Adipose tissue (tissue), 3 donors: Measurements from ENCODE around the gene PAX6. TPM values are rescaled to one million over a fixed set of nuclear protein-coding genes. Genes with fewer than 3 reads are reported as not detected.
"Not testable (repeated sequence)": the region's sequence is repeated elsewhere in the genome, so short reads cannot be mapped to it uniquely, and the experiment has no call there.

Source experiments
- H3K27ac ChIP-seq: one replicate; pipeline ENCODE4 v1.5.1; 2013; ENCODE audit warnings: low read depth, low read length
- WGBS, 3 donors: extraction: QIAGEN DNeasy Blood & Tissue Kit; methylation state at CpG; one replicate each; pipeline ENCODE4 v1.1.7; 2013; 5-methylcytosine and 5-hydroxymethylcytosine counted together
- polyA plus RNA-seq, 3 donors: library from polyadenylated mRNA; stranded (reverse); fragments of 200-250 nt; gene quantifications; one replicate each; pipeline ENCODE4 v1.2.3, GENCODE V29; 2013
- donor health status: healthy with polysubstance abuse.
- donor health status: Bipolar disorder and iron deficiency.
- donor health status: healthy.

The PAX6 gene
- polyA plus RNA-seq, 3 donors, result 0.06 to 4.2 (median 0.34) TPM

GRCh38 chr11:31784611-31785010 lies 26.5 kb downstream of the PAX6 start:
- WGBS, 3 donors, result 96 to 99% (median 99%) methylated on average over 2 of the region's 2 CpGs
- H3K27ac ChIP-seq, result no peak overlapping the region

- no peak overlapping the region for H3K27ac ChIP-seq
- 95 to 98% (median 96%) methylated on average over 6 of the region's 6 CpGs for WGBS, 3 donors
Measured at GRCh38 chr11:31783252-31783651, 27.9 kb downstream of the PAX6 start.

DNA sequence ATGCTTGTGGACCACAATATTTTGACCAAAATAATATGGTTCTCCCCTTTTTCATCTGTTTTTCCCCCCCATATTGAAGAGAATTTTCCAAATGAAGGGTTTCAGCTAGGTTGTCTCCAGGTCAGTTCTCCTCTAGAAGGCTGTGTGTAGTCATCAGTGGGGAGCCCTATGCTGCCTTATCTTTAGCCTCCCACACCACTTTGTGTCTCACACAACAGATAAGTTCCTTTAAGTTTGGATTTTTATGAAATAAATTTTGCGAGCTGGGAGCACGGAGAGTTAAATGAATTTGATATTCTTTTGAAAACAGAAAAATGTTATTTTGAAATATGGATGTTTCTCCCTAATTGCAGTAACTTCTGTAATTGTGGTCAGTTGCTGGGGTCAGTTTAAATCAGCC lies 28.9 kb downstream of the PAX6 start:
- WGBS, 3 donors, result 93 to 99% (median 95%) methylated on average over 2 of the region's 2 CpGs
- H3K27ac ChIP-seq, result no peak overlapping the region

GRCh38 chr11:31780480-31780971 lies 30.6 kb downstream of the PAX6 start:
- 79 to 89% (median 80%) methylated on average over 5 of the region's 5 CpGs for WGBS, 3 donors
- no peak overlapping the region for H3K27ac ChIP-seq

DNA sequence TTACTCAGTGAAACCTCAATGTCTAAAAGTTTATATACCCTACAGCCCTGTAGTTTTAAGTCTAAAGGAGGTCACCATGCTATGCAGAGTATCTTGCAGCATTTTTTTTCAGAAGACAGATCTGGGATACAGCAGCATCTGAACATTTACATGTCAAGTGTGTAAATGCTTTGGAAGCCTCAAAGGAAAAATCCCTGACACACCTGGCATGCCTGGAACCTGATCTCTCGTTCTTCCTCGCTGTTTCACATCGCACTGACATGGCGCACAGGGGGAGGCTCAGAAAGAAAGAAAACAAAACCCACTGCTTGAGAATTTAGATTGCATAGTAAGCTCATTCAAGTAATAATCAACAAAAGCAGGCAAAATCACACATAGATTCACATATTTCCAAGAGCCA lies 31.0 kb downstream of the PAX6 start:
- no peak overlapping the region for H3K27ac ChIP-seq
- WGBS, 3 donors, result 93 to 98% (median 95%) methylated on average over 4 of the region's 4 CpGs

DNA sequence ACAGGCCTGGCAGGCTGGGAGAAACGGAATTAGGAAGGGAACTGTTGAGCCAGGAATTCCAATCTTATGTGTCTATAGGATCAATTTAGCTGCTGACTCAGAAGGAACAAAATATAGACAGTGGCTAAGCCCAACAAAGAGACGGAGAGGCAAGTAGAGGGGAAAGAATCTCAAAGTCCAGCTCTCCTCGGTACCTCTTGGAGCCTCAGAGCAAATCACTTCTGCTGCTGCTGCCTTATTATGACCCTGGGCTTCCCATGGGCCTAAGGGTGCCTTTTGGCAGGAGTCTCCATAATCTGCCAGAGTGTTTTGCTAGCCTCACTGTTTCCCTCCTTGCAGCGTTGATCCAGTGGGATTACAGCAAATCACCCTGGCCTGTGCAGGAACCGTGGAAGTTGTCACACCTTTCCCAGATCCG lies 31.7 kb downstream of the PAX6 start:
- 61 to 73% (median 69%) methylated on average over 6 of the region's 6 CpGs for WGBS, 3 donors

GRCh38 chr11:31772412-31772811 lies 38.7 kb downstream of the PAX6 start:
- H3K27ac ChIP-seq, result no peak overlapping the region
- 85 to 92% (median 88%) methylated on average over 2 of the region's 2 CpGs for WGBS, 3 donors

More for the DNA sequence above, 31.7 kb downstream of the PAX6 start:
- H3K27ac ChIP-seq, result no peak overlapping the region

DNA sequence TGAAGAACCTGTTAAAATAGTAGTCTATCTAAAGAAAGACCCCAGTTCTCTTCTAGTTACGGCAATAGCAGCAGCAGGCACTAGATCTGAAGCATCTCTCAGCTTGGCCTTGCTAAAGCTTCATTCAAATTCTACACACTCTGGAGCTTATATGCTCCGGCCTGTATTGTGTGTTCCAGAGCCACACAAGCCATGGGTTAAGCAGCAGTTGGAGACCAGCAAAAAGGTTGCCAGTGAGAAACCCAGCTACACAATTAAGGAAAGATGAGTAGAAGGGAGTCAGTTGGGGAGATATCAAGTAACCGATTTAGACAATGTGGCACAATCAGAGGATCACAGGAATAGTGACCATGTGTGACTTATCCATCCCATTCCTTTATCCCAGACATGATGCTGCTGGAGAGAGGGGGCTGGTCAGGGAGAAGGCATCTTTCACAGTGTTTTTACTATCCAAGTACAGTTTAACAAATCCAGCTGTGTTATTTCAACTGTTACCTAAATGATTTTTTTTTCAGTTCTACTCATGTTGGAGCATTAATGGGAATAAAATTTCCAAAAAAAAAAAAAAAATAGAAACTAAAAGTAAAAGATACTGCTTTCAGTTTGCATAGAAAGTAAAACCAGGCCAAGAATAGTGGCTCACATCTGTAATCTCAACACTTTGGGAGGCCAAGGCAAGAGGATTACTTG lies 41.0 kb downstream of the PAX6 start:
- H3K27ac ChIP-seq, result no peak overlapping the region
- WGBS, 3 donors, result 86 to 92% (median 90%) methylated on average over 3 of the region's 3 CpGs

DNA sequence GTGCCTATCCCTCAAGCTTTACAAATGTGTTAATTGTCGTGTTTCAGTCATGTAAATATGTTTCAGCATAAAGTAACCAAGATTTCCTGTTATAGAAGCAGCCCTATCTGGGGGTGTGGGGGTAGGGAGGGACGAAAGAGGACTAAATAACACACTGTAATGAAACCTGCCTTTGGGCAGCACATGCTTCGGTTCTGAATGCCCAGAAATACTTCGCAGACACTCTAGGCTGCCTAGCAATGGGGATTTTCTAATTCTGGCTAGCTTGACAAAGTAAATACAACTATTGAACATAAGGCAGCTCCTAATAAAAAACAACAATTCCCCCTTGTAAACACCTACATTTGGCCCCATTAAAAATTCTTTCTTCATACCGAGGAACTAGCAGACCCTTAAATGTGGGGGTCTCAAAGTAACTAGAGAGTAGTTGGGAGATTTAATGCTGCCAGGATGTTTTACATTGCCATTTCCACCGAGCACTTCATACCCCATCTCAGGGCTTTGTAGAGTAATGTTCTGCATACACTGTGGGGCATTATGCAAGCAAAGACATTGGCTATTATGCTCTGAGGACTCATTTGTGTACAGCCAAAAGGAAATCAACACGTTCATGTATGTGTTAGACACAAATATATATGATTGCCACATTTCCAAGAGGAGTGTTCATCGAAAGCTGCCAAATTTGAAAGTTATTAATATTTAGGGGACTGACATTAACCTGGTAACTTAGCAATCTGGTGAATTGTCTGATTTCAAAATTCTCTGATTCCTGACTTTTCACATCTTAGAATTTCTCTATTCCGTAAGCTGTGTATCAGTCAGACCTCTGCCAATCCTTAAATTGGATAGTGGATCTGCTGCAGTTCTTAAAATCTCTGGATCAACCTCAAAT lies 42.1 kb downstream of the PAX6 start:
- no peak overlapping the region for H3K27ac ChIP-seq
- WGBS, 3 donors, result 86 to 93% (median 88%) methylated on average over 9 of the region's 9 CpGs

DNA sequence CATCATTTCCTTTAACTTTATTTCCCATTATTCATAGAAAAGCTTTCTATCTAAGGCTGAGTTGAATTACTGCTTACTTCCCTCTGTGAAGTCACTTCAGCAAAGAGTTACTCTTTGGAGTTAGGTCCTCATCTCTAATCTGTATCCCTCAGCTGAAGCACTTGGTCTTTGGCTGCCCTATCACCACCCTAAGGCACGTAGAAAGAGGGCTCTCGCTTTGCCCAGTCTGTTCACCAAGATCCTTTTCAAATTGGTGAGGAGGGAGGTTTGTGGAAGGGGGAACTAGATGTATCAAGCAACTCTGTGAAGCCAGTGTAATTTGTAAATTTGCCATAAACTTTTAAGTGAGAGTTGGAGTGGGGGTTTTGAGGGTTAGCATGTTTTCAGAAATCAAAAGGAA lies 43.4 kb downstream of the PAX6 start:
- 92 to 97% (median 92%) methylated on average over 2 of the region's 2 CpGs for WGBS, 3 donors
- no peak overlapping the region for H3K27ac ChIP-seq

DNA sequence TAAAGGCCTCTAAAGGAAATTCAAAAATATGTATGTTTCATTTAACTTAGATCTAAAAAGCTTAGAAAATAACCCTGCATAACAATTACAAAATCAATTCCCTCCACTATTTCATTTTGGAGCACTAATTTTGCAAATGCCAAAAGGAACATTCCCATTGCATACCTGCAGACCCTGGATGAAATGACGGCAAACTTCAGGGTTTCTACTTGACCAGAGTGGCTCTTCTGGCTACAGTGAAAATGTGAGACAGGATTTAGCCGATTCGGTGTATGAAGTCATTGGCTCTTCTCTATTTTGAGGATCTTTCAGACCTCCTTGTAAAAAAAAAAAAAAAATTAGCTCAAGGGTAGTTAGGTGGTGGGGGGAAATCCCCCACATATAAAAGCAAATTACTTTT lies 44.1 kb downstream of the PAX6 start:
- WGBS, 3 donors, result 96 to 98% (median 97%) methylated on average over 3 of the region's 3 CpGs
- H3K27ac ChIP-seq, result no peak overlapping the region

GRCh38 chr11:31764766-31765165 lies 46.4 kb downstream of the PAX6 start:
- WGBS, 3 donors, result 75 to 88% (median 88%) methylated on average over 5 of the region's 5 CpGs
- H3K27ac ChIP-seq, result no peak overlapping the region

DNA sequence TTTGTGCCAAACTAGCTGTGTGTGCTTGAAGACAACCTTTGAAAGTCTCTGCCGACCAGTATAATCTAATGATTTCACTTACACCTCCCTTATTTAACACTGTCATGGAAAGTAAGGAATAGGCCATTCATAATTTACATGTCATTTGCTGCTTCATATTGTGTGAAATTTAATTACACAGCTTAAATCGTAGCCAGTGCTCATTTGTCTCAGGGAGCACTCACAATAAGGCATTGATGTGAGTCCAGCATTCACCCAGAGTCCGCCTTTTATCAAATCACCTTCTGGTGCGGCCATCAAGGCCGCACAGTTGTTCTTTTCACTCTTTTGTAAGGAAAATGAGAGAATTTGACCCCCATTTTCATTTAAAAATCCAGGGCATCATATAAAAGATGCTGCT lies 46.9 kb downstream of the PAX6 start:
- WGBS, 3 donors, result 89 to 95% (median 90%) methylated on average over 5 of the region's 5 CpGs

GRCh38 chr11:31763296-31763695 lies 47.8 kb downstream of the PAX6 start:
- H3K27ac ChIP-seq, result no peak overlapping the region

More for the DNA sequence above, 46.9 kb downstream of the PAX6 start:
- H3K27ac ChIP-seq, result no peak overlapping the region

DNA sequence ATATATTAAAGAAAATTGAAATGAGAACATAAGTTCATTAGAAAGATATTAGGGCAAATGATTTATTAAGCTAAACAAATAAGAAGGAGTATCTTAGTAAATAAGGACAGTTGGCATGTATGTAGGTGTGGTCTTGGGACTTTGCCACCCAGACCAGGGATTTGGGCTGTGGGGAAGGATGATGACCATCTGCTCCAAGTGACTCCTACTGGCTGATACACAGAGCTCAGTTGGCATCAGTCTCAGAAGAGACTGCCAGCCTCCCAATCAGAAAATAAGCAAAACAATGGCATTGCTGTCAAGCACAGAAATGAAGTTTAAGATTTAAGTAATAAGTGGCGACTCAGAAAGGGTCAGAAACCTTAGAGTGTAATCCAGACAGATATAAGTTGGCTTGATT lies 49.5 kb downstream of the PAX6 start:
- WGBS, 3 donors, result 92 to 97% (median 95%) methylated on average over 1 of the region's 1 CpG
- no peak overlapping the region for H3K27ac ChIP-seq

GRCh38 chr11:31757260-31757835 lies 53.8 kb downstream of the PAX6 start:
- no peak overlapping the region for H3K27ac ChIP-seq
- 40 to 58% (median 53%) methylated on average over 3 of the region's 3 CpGs for WGBS, 3 donors

DNA sequence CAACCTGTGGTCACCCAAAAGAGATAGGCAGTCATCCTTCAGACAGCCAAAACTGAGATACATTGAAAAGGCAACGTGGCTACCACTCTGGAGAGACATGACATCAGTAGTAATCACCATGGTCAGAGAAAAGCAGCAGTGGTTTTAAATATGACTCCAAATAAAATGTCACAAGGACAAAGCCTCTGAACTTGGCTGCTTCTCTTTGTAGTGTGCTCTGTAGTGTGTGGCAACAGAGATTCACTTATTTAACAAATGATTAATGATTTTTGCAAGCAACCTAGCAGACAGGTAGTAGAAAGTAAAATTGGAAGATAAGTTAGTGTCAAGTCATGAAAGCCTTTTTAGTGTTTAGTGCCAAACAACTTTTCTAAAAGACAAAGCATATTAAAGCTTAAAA lies 63.5 kb downstream of the PAX6 start:
- 39 to 79% (median 55%) methylated on average over 1 of the region's 1 CpG for WGBS, 3 donors
- no peak overlapping the region for H3K27ac ChIP-seq

GRCh38 chr11:31740731-31741368 lies 70.3 kb downstream of the PAX6 start:
- 92 to 97% (median 93%) methylated on average over 25 to 26 of the region's 26 CpGs for WGBS, 3 donors
- not testable (repeated sequence) for H3K27ac ChIP-seq

DNA sequence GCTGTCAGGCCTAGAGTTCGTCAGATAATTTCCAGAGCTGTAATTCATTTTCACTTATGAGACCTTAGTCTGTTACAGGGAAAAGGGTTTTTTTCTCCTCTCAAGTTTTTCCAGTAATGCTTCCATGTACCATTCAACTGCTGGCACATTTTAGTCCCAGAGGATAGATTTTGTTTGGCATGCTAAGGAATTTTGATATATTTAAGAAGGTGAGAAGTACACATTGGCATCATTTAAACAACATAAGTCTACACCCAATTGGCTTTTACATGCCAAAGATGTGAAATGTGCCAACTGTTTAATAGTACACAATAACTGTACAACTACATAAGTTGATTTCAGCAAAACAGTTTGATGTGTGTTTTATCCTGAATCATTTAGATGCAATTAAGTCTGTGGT lies 71.0 kb downstream of the PAX6 start:
- no peak overlapping the region for H3K27ac ChIP-seq
- WGBS, 3 donors, result 65 to 88% (median 87%) methylated on average over 1 of the region's 1 CpG
